K562 (cell line): ENCODE data around the gene RBPMS2. TPM values are rescaled to one million over a fixed set of nuclear protein-coding genes. Genes with fewer than 3 reads are reported as not detected.
A peak's percentile ranks its signal among the peaks of the same experiment; 100 is the strongest.

Experiments used
- ATF3 ChIP-seq, 2 experiments: fragments of 450-650 bp in 1 of 2; sonication (generic) in 1 of 2; formaldehyde crosslinking in 1 of 2; IDR thresholded peaks in 1 of 2; conservative IDR thresholded peaks in 1 of 2; 2 replicates each; pipeline versions ENCODE4 v1.6.1 to v1.8.1; 2016 to 2023; ENCODE audit warnings: mild to moderate bottlenecking in 2 of 2, moderate library complexity in 2 of 2, inconsistent platforms in 1 of 2, missing genetic modification reagents in 1 of 2
- CREB3L1 ChIP-seq: fragments of 450-650 bp; IDR thresholded peaks from 2 replicates; pipeline ENCODE4 v1.6.1; 2014; ENCODE audit warnings: low read depth, mild to moderate bottlenecking, moderate library complexity, borderline replicate concordance
- EGR1 ChIP-seq: fragments of 450-650 bp; conservative IDR thresholded peaks from 2 replicates; pipeline ENCODE4 v1.6.1; 2017; ENCODE audit warnings: mild to moderate bottlenecking
- KHSRP ChIP-seq: fragments of 450-650 bp; IDR thresholded peaks from 2 replicates; pipeline ENCODE4 v1.6.1; 2017
- MAFF ChIP-seq: IDR thresholded peaks from 2 replicates; pipeline ENCODE4 v1.6.1; 2012; ENCODE audit warnings: low read length, improper control_type of control experiment
- MAFK ChIP-seq: IDR thresholded peaks from 2 replicates; pipeline ENCODE4 v1.6.1; 2011; ENCODE audit warnings: low read length, improper control_type of control experiment
- MAX ChIP-seq: sonication (generic); formaldehyde crosslinking; IDR thresholded peaks from 2 replicates; pipeline ENCODE4 v1.9.0; 2022; ENCODE audit warnings: mild to moderate bottlenecking, missing genetic modification reagents
- MGA ChIP-seq: fragments of 450-650 bp; IDR thresholded peaks from 2 replicates; pipeline ENCODE4 v1.6.1; 2016; ENCODE audit warnings: mild to moderate bottlenecking, moderate library complexity
- NCOA6 ChIP-seq: fragments of 450-650 bp; IDR thresholded peaks from 2 replicates; pipeline ENCODE4 v1.6.1; 2017; ENCODE audit warnings: mild to moderate bottlenecking
- RAD21 ChIP-seq, 2 experiments: fragments of 250-450 bp in 1 of 2; fragments of 450-650 bp in 1 of 2; sonication (Bioruptor Pico) in 1 of 2; formaldehyde crosslinking in 1 of 2; IDR thresholded peaks in 1 of 2; conservative IDR thresholded peaks in 1 of 2; 2 replicates each; pipeline versions ENCODE4 v1.4.0 to v1.8.0; 2020 to 2022; ENCODE audit warnings: mild to moderate bottlenecking in 2 of 2, moderate library complexity in 1 of 2
- RUNX1 ChIP-seq: sonication (generic); IDR thresholded peaks from 2 replicates; pipeline ENCODE4 v1.6.1; 2016; ENCODE audit warnings: antibody characterized with exemption, low read depth
- ZNF316 ChIP-seq: fragments of 450-650 bp; IDR thresholded peaks from 2 replicates; pipeline ENCODE4 v1.6.1; 2016
- ZNF384 ChIP-seq: IDR thresholded peaks from 2 replicates; pipeline ENCODE4 v1.6.1; 2012; ENCODE audit warnings: low read depth, low read length, improper control_type of control experiment
- polyA plus RNA-seq, 8 experiments: library from polyadenylated mRNA; depleted of rRNA in 4 of 8; stranded (reverse) in 5 of 8; unstranded in 3 of 8; fragments of >200 nt; fragmentation: Nextera tagmentation in 2 of 8; fragmentation: Illumina TruSeq in 1 of 8; extraction: Ambion mirVana in 2 of 8; extraction: Trizol in 1 of 8; gene quantifications; 2 replicates each; pipeline versions ENCODE4 v1.2.1 to v1.2.3, GENCODE V29; 2011 to 2014; ENCODE audit warnings: inconsistent platforms in 1 of 8, missing spikeins in 1 of 8
- total RNA-seq, 7 experiments: library from RNA; depleted of rRNA in 6 of 7; stranded (reverse); fragments of >200 nt in 6 of 7; fragmentation: Illumina TruSeq in 2 of 7; extraction: Trizol in 2 of 7; gene quantifications; 2 replicates each; pipeline versions ENCODE4 v1.2.1 to v1.2.3, GENCODE V29; 2011 to 2021; ENCODE audit warnings: low replicate concordance in 1 of 7

Gene RBPMS2
- total and polyA plus RNA-seq, 9 of the 15 experiments (the other 6 are each of a cell fraction or from before 2014, with no cell fraction given): 0.11 to 2.6 (median 0.37) TPM; not detected in 1

- TF ChIP-seq MAX (CRISPR knock-in tag) (peak; percentile 28; the same call in 1 of the 2 replicates), ATF3 (IDR thresholded peaks at IDR 0.05) (peak; percentile 63), ATF3 (CRISPR knock-in tag; conservative IDR thresholded peaks at IDR 0.05) (no peak), ZNF384 (peak; percentile 23; the same call in 1 of the 2 replicates), KHSRP (no peak), MAFF (peak; percentile 22; the same call in 1 of the 2 replicates), RAD21 (CRISPR knock-in tag; conservative IDR thresholded peaks at IDR 0.05 in 1 of 2, IDR thresholded peaks at IDR 0.05 in 1 of 2) (peak; percentile 32 to 52; a peak in 3 of 4 replicates), NCOA6 (no peak), MAFK (0 out of 2 replicates have a peak, but pooled peaks have one; percentile 7), RUNX1 (no peak), CREB3L1 (peak; percentile 81), MGA (peak; percentile 53; the same call in 1 of the 2 replicates), ZNF316 (peak; percentile 60), EGR1 (peak; percentile 67)
Measured at GRCh38 chr15:64749999-64750657, 25.3 kb downstream of the RBPMS2 start (continued).
